Spinal cord (tissue), 10 donors: ENCODE results near the gene EFEMP1. TPM values are rescaled to one million over a fixed set of nuclear protein-coding genes. Genes with fewer than 3 reads are reported as not detected.
A peak's percentile ranks its signal among the peaks of the same experiment; 100 is the strongest.

Experiments used
- DNase-seq, 6 donors: peaks; one replicate each; pipeline versions ENCODE4 v3.0.0 to v3.0.0-alpha.2; 2013 to 2015; ENCODE audit warnings: low spot score in 6 of 6, low read depth in 4 of 6
- H3K27ac ChIP-seq: one replicate; pipeline ENCODE4 v1.5.1; 2013; ENCODE audit warnings: low read depth, low read length, control low read depth
- H3K27me3 ChIP-seq: one replicate; pipeline ENCODE4 v1.6.1; 2013; ENCODE audit warnings: low read length; ENCODE audit not compliant: control insufficient read depth, insufficient read depth
- H3K36me3 ChIP-seq: one replicate; pipeline ENCODE4 v1.6.1; 2013; ENCODE audit warnings: low read length; ENCODE audit not compliant: control insufficient read depth, insufficient read depth
- H3K4me1 ChIP-seq: one replicate; pipeline ENCODE4 v1.6.1; 2013; ENCODE audit warnings: low read length; ENCODE audit not compliant: control insufficient read depth, insufficient read depth
- H3K4me3 ChIP-seq: one replicate; pipeline ENCODE4 v1.5.1; 2013; ENCODE audit warnings: low read depth, low read length, control low read depth
- H3K9me3 ChIP-seq: one replicate; pipeline ENCODE4 v1.6.1; 2013; ENCODE audit warnings: low read length; ENCODE audit not compliant: control insufficient read depth, insufficient read depth
- WGBS: methylation state at CpG from one replicate; pipeline ENCODE4 v1.1.5; 2013; ENCODE audit warnings: missing lambda C conversion rate; ENCODE audit not compliant: insufficient coverage; 5-methylcytosine and 5-hydroxymethylcytosine counted together
- polyA plus RNA-seq, 2 donors: library from polyadenylated mRNA; unstranded; fragments of 120-200 nt; gene quantifications; one replicate each; pipeline ENCODE4 v1.2.1, GENCODE V29; 2013; ENCODE audit not compliant: insufficient read length in 2 of 2
- total RNA-seq, 2 donors: library from RNA; depleted of rRNA in 1 of 2; stranded (reverse); fragments of 120-200 nt in 1 of 2; fragments of >200 nt in 1 of 2; gene quantifications; one replicate each; pipeline versions ENCODE4 v1.2.3 to v1.2.4, GENCODE V29; 2013 to 2014
- donor health status: healthy.

EFEMP1 gene
- total and polyA plus RNA-seq, 4 donors, result 30.7 to 197 (median 64.4) TPM

DNA sequence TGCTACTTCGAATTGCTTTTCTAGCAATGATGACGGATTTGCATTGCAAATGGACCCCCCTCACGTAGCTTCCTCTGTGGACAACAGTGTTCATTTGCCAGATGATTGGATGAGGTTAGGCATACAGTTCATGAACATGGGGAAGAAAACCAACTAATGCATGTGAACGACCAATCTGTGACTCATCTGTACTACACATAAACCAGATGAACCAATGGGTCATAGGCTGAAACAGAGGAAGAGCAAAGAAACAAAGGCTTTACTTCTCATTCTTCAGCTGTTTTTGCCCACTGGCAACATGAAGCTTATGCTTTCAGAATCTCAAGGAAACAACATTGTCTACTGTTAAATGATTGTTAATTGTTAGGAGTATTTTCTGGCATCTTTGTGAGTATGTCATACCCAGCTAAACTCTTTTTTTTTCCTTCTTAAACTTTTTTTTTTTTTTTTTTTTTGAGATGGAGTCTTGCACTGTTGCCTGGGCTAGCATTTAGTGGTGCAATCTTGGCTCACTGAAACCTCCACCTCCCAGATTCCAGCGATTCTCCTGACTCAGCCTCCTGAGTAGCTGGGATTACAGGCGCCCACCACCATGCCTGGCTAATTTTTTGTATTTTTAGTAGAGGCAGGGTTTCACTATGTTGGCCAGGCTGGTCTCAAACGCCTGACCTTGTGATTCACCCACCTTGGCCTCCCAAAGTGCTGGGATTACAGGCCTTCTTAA, 35.5 kb downstream of the EFEMP1 start:
- 67% methylated on average over 1 of the region's 7 CpGs for WGBS
- H3K27ac ChIP-seq, result no peak overlapping the region
- DNase-seq, result no peak
- H3K9me3 ChIP-seq, result no peaks in the 10 kb centered on the region
- no peaks in the 10 kb centered on the region for H3K27me3 ChIP-seq
- H3K4me1 ChIP-seq, result no peaks in the 10 kb centered on the region
- H3K36me3 ChIP-seq, result no peaks in the 10 kb centered on the region
- no peak overlapping the region for H3K4me3 ChIP-seq

DNA sequence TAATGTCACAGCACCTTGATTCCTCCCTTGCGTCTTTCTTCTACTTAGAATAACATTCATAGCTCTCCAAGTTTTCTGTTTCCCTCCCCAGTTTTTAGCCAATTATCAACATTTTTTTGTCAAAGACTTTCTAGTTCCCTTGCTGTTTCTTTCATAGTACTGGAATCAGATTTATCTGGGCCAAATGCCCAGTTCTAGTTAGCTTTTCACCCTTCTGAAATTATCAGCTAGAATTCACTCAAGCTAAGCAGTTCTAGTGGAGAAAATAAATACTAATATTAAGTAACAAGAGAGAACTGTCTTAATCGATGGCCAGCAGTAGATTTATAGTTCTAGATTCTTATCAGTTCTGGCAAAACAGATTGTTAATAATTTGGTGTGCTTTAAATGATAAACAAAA, 36.2 kb downstream of the EFEMP1 start:
- no peak overlapping the region for H3K4me3 ChIP-seq
- H3K36me3 ChIP-seq, result no peaks in the 10 kb centered on the region
- no peaks in the 10 kb centered on the region for H3K4me1 ChIP-seq
- no peaks in the 10 kb centered on the region for H3K27me3 ChIP-seq
- no peak overlapping the region for H3K27ac ChIP-seq
- WGBS, result 75% methylated on average over 1 of the region's 2 CpGs
- peak in 1 of 6 donors; percentile 55 for DNase-seq
- H3K9me3 ChIP-seq, result no peaks in the 10 kb centered on the region

DNA sequence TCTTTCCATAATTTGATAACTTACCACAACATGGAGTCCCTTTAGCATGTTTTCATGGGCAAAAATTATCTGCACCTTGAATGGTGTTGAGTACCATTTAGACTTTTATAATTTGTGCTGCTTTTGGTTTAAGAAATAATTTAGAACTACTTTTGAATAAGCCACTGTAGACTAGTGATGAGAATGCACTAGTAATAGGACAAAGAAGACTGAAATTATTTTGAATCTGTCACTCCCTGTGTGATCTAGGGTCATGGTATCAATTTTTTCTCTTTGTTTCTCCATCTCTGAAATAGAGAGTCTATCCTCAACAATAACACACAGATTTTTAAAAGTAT, 37.7 kb downstream of the EFEMP1 start:
- no peak for DNase-seq
- H3K27me3 ChIP-seq, result no peaks in the 10 kb centered on the region
- no peak overlapping the region for H3K27ac ChIP-seq
- no peak overlapping the region for H3K4me3 ChIP-seq
- no peaks in the 10 kb centered on the region for H3K36me3 ChIP-seq
- H3K9me3 ChIP-seq, result no peaks in the 10 kb centered on the region
- H3K4me1 ChIP-seq, result no peaks in the 10 kb centered on the region

DNA sequence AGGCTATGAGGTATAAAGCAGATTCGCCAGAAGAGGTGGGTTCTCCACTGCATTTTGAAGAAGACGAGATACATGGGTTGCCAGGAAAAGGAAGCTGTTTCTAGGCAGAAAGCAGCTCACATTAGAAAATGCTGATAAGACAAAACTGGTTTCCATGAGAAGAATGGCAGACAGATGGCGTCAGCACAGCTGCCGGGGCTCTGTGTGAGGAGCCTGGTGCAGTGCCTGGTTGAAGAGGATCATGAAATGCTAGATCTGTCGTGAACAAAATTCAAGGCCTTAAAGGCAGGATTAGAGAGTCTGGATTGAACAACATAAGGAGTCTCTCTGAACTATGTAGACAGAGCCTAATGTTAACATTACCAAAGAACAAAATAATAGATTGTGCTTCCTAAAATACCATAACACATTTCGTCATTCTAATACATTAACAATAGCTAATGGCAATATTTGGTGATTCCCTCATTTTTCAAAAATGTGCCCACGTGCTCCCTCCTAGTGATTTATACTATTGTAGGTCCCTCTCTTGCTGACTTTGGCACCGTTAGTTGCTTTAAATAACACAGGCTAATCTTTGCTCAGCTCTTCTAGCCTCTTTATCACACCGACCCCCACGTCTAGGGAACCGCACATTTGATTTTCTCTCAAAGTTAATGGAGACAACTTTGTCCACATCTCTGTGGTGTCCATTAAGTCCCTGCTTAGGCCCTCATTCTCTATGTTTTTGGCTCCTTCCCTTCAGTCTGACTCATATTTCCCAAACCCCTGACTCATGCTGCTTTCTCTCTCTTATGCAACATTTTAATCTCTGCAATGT, 38.2 kb downstream of the EFEMP1 start:
- H3K27ac ChIP-seq, result peak overlapping the region; percentile 43
- no peaks in the 10 kb centered on the region for H3K9me3 ChIP-seq
- no peak overlapping the region for H3K4me3 ChIP-seq
- no peaks in the 10 kb centered on the region for H3K4me1 ChIP-seq
- H3K36me3 ChIP-seq, result no peaks in the 10 kb centered on the region
- DNase-seq, result peak in 1 of 6 donors; percentile 42
- H3K27me3 ChIP-seq, result no peaks in the 10 kb centered on the region
- WGBS, result 76% methylated on average over 9 of the region's 11 CpGs

DNA sequence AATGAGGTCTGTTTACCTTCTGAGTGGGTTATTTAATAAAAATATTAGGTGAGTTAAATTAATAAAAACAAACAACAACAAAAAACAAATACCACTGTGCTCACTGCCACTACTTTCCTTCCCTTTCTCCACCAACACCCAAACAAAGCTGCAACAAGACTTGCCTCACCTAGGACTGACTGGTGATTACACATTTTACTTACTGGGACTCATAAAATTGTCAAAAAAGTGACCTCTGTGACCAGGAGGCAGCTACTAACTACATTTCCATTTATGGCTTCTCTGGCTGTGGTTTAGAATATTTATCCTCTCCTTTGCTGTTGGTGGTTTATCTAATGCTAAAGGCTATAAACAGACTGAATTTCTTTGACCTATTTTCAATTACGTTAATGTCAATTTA, 39.8 kb downstream of the EFEMP1 start:
- Histone ChIP-seq H3K9me3 (no peaks in the 10 kb centered on the region), H3K27me3 (no peaks in the 10 kb centered on the region), H3K36me3 (no peaks in the 10 kb centered on the region), H3K27ac (no peak overlapping the region), H3K4me1 (no peaks in the 10 kb centered on the region), H3K4me3 (no peak overlapping the region)
- no peak for DNase-seq
- no CpG with 5 or more reads among the region's 1 CpG for WGBS

DNA sequence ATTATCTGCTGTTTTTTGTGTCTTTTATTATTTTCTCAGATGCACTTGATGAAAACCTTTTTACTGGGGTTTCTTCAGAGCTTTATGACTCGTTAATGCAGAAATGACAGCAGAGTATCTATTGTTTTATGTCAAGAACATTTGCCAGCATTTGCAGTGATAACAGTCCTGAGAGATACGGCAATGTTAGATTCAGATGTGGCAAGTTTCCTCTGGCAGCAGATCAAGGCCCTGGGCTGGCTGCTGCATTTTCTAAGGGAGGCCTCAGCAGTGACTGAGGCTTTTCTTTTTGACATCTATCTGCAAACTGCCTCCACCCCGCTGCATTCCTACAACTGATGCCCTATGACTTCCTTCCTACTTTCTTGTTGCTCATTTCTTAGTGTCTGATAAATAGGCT, 40.2 kb downstream of the EFEMP1 start:
- Histone ChIP-seq H3K4me3 (no peak overlapping the region), H3K27me3 (no peaks in the 10 kb centered on the region), H3K9me3 (no peaks in the 10 kb centered on the region), H3K36me3 (no peaks in the 10 kb centered on the region), H3K27ac (no peak overlapping the region), H3K4me1 (no peaks in the 10 kb centered on the region)
- 55% methylated on average over 1 of the region's 3 CpGs for WGBS
- DNase-seq, result no peak

DNA sequence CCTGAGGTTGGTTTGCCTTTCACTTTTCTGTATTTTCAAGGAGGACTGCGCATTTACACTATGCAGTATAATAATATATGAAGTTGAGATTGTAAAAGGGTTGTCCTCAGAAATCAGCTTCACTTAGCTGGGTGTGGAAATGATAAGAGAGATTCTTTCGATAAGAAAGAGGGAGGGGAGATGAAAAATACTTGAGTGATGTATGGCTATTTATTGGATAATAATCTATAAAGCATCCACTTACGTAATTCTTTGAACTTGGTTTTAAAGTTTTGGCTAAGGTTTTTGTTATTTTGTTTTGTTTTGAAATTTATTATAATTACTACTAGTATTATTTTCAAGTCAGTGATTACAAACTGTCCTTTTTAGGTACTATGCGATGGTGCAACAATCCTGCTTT, 40.6 kb downstream of the EFEMP1 start:
- no CpG with 5 or more reads among the region's 4 CpGs for WGBS
- Histone ChIP-seq H3K27me3 (no peaks in the 10 kb centered on the region), H3K27ac (no peak overlapping the region), H3K36me3 (no peaks in the 10 kb centered on the region), H3K9me3 (no peaks in the 10 kb centered on the region), H3K4me1 (no peaks in the 10 kb centered on the region), H3K4me3 (no peak overlapping the region)
- DNase-seq, result no peak

DNA sequence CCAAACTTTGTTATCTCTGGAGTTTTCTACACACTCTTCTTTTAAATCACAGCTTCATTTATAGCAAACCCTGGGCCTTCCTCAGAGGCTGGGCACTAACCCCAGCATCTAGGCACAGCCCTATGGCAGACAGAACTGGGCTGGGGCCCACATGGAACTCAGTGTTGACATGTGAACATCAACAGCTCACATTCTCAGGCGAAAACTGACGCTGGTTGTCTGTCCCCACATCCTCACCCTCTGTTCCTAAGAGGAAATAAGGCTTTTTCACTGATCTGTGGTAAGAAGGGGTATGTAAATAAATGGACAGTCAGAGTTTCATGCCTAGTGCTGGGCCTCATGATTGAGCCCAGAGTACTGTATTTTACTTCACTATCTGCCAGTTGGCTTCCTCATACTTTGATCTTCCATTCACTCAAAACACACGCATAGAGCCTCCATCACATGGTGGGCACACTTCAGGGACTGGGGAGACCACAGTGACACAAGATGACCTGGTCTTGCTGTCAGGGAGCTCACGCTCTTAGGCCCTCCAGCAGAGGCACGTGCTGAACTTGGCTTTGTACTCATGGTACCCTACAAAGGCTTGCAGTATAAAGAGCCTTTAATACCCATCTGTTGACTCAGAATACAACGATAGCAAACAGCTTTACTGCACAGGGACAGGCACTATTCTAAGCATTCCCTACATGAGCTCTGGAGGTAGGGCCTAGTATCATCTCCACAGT, 43.0 kb downstream of the EFEMP1 start:
- H3K4me3 ChIP-seq, result no peak overlapping the region
- DNase-seq, result no peak
- 76% methylated on average over 3 of the region's 6 CpGs for WGBS
- no peaks in the 10 kb centered on the region for H3K4me1 ChIP-seq
- H3K36me3 ChIP-seq, result no peaks in the 10 kb centered on the region
- H3K27me3 ChIP-seq, result no peaks in the 10 kb centered on the region
- no peak overlapping the region for H3K27ac ChIP-seq
- no peaks in the 10 kb centered on the region for H3K9me3 ChIP-seq

DNA sequence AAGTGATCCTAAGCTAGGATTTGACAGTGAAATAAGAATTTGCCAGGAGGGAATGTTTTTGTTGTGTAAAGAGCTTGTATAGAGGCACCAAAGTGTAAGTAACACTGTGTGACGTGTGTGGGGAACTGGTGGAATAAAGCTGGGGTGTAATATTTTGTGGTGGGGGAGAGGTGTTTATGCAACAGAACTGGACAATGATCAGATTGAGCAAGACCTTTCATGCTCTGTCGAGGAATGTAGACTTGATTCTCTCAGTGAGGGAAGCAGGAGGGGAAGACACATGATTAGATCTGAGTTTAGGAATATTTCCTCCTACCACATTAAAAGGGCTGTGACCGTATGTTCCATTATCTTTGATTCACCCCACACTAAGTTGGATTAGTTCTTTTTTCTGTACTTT, 43.6 kb downstream of the EFEMP1 start:
- Histone ChIP-seq H3K4me3 (no peak overlapping the region), H3K27ac (no peak overlapping the region), H3K4me1 (no peaks in the 10 kb centered on the region), H3K9me3 (no peaks in the 10 kb centered on the region), H3K36me3 (no peaks in the 10 kb centered on the region), H3K27me3 (no peaks in the 10 kb centered on the region)
- no peak for DNase-seq
- WGBS, result 90% methylated on average over 1 of the region's 3 CpGs
